CD14-positive monocyte (primary cell): ENCODE data around the gene POLR3GL. TPM values are rescaled to one million over a fixed set of nuclear protein-coding genes. Genes with fewer than 3 reads are reported as not detected.

Experiments
- DNase-seq, 3 donors: peaks; one replicate each; pipeline ENCODE4 v3.0.0-alpha.2; 2011 to 2022
- H2AFZ ChIP-seq: 2 replicates; pipeline ENCODE4 v1.6.0; 2012; ENCODE audit warnings: mild to moderate bottlenecking, low read depth, low read length, inconsistent platforms; ENCODE audit not compliant: insufficient read depth, poor library complexity, severe bottlenecking
- H3K27ac ChIP-seq, 2 donors: 1 replicate in 1 of 2; 2 replicates in 1 of 2; pipeline ENCODE4 v1.5.1; 2012 to 2013; ENCODE audit warnings: low read length in 2 of 2, control low read depth in 1 of 2, inconsistent platforms in 1 of 2, low read depth in 1 of 2, mild to moderate bottlenecking in 1 of 2
- H3K27me3 ChIP-seq, 2 donors: one replicate each; pipeline versions ENCODE4 v1.6.0 to v1.6.1; 2011 to 2013; ENCODE audit warnings: low read length in 2 of 2; ENCODE audit not compliant: control insufficient read depth in 2 of 2, insufficient read depth in 2 of 2
- H3K36me3 ChIP-seq, 2 donors: replicated peaks in 1 of 2; 1 replicate in 1 of 2; 2 replicates in 1 of 2; pipeline versions ENCODE4 v1.5.1 to v1.6.1; 2012 to 2013; ENCODE audit warnings: low read length in 2 of 2, control low read depth in 1 of 2, inconsistent platforms in 1 of 2, mild to moderate bottlenecking in 1 of 2; ENCODE audit not compliant: insufficient read depth in 2 of 2, control insufficient read depth in 1 of 2
- H3K4me1 ChIP-seq, 2 donors: 1 replicate in 1 of 2; 2 replicates in 1 of 2; pipeline versions ENCODE4 v1.5.1 to v1.6.1; 2012 to 2013; ENCODE audit warnings: low read length in 2 of 2, control low read depth in 1 of 2, inconsistent platforms in 1 of 2, mild to moderate bottlenecking in 1 of 2, moderate library complexity in 1 of 2; ENCODE audit not compliant: insufficient read depth in 2 of 2, control insufficient read depth in 1 of 2
- H3K4me2 ChIP-seq: replicated peaks from 2 replicates; pipeline ENCODE3; 2012; ENCODE audit warnings: low read length, moderate library complexity, mild to moderate bottlenecking; ENCODE audit not compliant: poor library complexity, severe bottlenecking; ENCODE audit errors: extremely low read depth
- H3K4me3 ChIP-seq, 3 experiments: fragments of 200-600 bp in 1 of 3; sonication (generic) in 1 of 3; replicated peaks in 1 of 3; 1 replicate in 2 of 3; 2 replicates in 1 of 3; pipeline ENCODE4 v1.5.1; 2011 to 2013; ENCODE audit warnings: low read length in 3 of 3, mild to moderate bottlenecking in 3 of 3, control low read depth in 2 of 3, low read depth in 2 of 3, inconsistent platforms in 1 of 3, moderate library complexity in 1 of 3
- H3K79me2 ChIP-seq: 2 replicates; pipeline ENCODE4 v1.6.0; 2012; ENCODE audit warnings: mild to moderate bottlenecking, control low read depth, inconsistent platforms, low read length, moderate library complexity; ENCODE audit not compliant: insufficient read depth
- H3K9ac ChIP-seq: 2 replicates; pipeline ENCODE4 v1.6.0; 2017; ENCODE audit warnings: low read length, mild to moderate bottlenecking; ENCODE audit not compliant: insufficient read depth, poor library complexity, severe bottlenecking
- H3K9me3 ChIP-seq, 2 donors: replicated peaks in 1 of 2; 1 replicate in 1 of 2; 2 replicates in 1 of 2; pipeline versions ENCODE4 v1.5.1 to v1.6.1; 2012 to 2013; ENCODE audit warnings: low read length in 2 of 2, control low read depth in 1 of 2; ENCODE audit not compliant: control insufficient read depth in 1 of 2, insufficient read depth in 1 of 2
- H4K20me1 ChIP-seq: 2 replicates; pipeline ENCODE4 v1.6.0; 2012; ENCODE audit warnings: mild to moderate bottlenecking, low read length, control low read depth, moderate library complexity; ENCODE audit not compliant: insufficient read depth
- H3K27ac Mint-ChIP-seq, 7 donors: one replicate each; pipeline ENCODE4 v1.8.0; 2020; ENCODE audit warnings: mild to moderate bottlenecking in 7 of 7, mixed read lengths in 7 of 7, moderate library complexity in 6 of 7, inconsistent platforms in 2 of 7
- H3K27me3 Mint-ChIP-seq, 3 donors: one replicate each; pipeline ENCODE4 v1.8.0; 2021 to 2022; ENCODE audit warnings: low read depth in 3 of 3, mild to moderate bottlenecking in 3 of 3, mixed read lengths in 3 of 3, moderate library complexity in 3 of 3, inconsistent platforms in 1 of 3
- H3K36me3 Mint-ChIP-seq, 2 donors: one replicate each; pipeline ENCODE4 v1.8.0; 2020; ENCODE audit warnings: mixed read lengths in 2 of 2, inconsistent platforms in 1 of 2, mild to moderate bottlenecking in 1 of 2
- H3K4me1 Mint-ChIP-seq: one replicate; pipeline ENCODE4 v1.8.0; 2020; ENCODE audit warnings: mild to moderate bottlenecking, mixed read lengths
- H3K4me3 Mint-ChIP-seq, 2 donors: one replicate each; pipeline ENCODE4 v1.8.0; 2020; ENCODE audit warnings: mild to moderate bottlenecking in 2 of 2, mixed read lengths in 2 of 2, moderate library complexity in 1 of 2
- H3K9me3 Mint-ChIP-seq, 7 donors: one replicate each; pipeline ENCODE4 v1.8.0; 2020 to 2022; ENCODE audit warnings: mixed read lengths in 7 of 7, mild to moderate bottlenecking in 6 of 7, moderate library complexity in 6 of 7, inconsistent platforms in 2 of 7
- WGBS: methylation state at CpG from one replicate; pipeline ENCODE4 v1.1.5; 2013; ENCODE audit warnings: missing lambda C conversion rate; ENCODE audit not compliant: insufficient coverage; 5-methylcytosine and 5-hydroxymethylcytosine counted together
- intact Hi-C, 2 donors: fragments of 100-400 bp; cut with micrococcal nuclease; formaldehyde crosslinking; loops; one replicate each; pipeline versions ENCODE4 v1.15.0 to v1.15.1; 2023
- polyA plus RNA-seq, 3 donors: library from polyadenylated mRNA; depleted of rRNA in 1 of 3; unstranded in 2 of 3; stranded (reverse) in 1 of 3; fragments of 300-500 nt in 2 of 3; fragments of >200 nt in 1 of 3; fragmentation: Illumina TruSeq in 2 of 3; gene quantifications; 1 replicate in 2 of 3; 2 replicates in 1 of 3; pipeline ENCODE4 v1.2.3, GENCODE V29; 2012 to 2021
- TF ChIP-seq, protein P1 (sequence below): fragments of 200-600 bp; IDR thresholded peaks from one replicate; pipeline ENCODE4 v1.8.0; 2022; ENCODE audit warnings: antibody characterized with exemption, mild to moderate bottlenecking

Gene POLR3GL
- polyA plus RNA-seq, 3 donors: 11.6 to 39.0 (median 36.2) TPM

- TF ChIP-seq, protein P1, sequence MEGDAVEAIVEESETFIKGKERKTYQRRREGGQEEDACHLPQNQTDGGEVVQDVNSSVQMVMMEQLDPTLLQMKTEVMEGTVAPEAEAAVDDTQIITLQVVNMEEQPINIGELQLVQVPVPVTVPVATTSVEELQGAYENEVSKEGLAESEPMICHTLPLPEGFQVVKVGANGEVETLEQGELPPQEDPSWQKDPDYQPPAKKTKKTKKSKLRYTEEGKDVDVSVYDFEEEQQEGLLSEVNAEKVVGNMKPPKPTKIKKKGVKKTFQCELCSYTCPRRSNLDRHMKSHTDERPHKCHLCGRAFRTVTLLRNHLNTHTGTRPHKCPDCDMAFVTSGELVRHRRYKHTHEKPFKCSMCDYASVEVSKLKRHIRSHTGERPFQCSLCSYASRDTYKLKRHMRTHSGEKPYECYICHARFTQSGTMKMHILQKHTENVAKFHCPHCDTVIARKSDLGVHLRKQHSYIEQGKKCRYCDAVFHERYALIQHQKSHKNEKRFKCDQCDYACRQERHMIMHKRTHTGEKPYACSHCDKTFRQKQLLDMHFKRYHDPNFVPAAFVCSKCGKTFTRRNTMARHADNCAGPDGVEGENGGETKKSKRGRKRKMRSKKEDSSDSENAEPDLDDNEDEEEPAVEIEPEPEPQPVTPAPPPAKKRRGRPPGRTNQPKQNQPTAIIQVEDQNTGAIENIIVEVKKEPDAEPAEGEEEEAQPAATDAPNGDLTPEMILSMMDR: no peak
- intact Hi-C loops: no loop called here
- H3K9me3 ChIP-seq: no peaks in the 10 kb centered on the region
- H3K36me3 ChIP-seq: peaks cover 15 to 26% of the 10 kb centered on the region in 2 donors
- Mint-ChIP-seq H3K36me3 (peaks cover 14 to 24% of the 10 kb centered on the region in 2 donors), H3K27ac (peak overlapping the region in 2 of 7 donors; percentile 12 to 53), H3K4me3 (no peak overlapping the region), H3K27me3 (peaks cover 0 to 3% (median 2%) of the 10 kb centered on the region in 3 donors), H3K4me1 (peaks cover 36% of the 10 kb centered on the region), H3K9me3 (no peaks in the 10 kb centered on the region)
- H4K20me1 ChIP-seq: no peaks in the 10 kb centered on the region
- H3K4me2 ChIP-seq: no peak overlapping the region
- no peak overlapping the region for H3K4me3 ChIP-seq
- no CpG with 5 or more reads among the region's 2 CpGs for WGBS
- DNase-seq: peak in 2 of 3 donors; percentile 3 to 20
- peaks cover 26% of the 10 kb centered on the region for H3K79me2 ChIP-seq
- H3K27me3 ChIP-seq: no peaks in the 10 kb centered on the region
- H3K27ac ChIP-seq: no peak overlapping the region
- peaks cover 36 to 46% of the 10 kb centered on the region in 2 donors for H3K4me1 ChIP-seq
- no peak overlapping the region for H3K9ac ChIP-seq
- H2AFZ ChIP-seq: no peak overlapping the region
These were observed 42.2 kb upstream of the POLR3GL start for GRCh38 chr1:145922266-145922665.

DNA sequence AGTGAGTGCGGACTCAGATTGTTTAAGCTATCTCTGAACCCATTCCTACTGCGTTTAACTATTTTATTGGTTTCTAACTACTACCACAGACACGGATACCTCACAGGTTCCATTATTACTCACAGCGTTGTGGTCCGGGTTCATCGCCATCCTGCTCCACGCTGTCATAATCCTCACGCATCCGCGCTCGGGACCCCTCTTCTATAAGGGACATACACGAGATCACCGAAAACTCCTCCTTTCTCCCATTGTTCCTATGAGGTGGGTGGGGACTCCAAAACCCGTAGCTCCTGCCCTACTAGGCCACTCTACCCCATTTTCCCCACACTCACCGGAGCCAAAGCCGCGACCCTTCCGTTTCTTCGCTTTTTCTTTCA lies 37.8 kb upstream of the POLR3GL start:
- Mint-ChIP-seq H3K27ac (no peak overlapping the region), H3K9me3 (no peaks in the 10 kb centered on the region), H3K4me3 (no peak overlapping the region), H3K27me3 (peaks cover 0 to 2% (median 0%) of the 10 kb centered on the region in 3 donors), H3K4me1 (peaks cover 15% of the 10 kb centered on the region), H3K36me3 (peaks cover 16 to 20% of the 10 kb centered on the region in 2 donors)
- Histone ChIP-seq H3K4me2 (peak overlapping the region; percentile 85), H2AFZ (peak overlapping the region; percentile 71), H3K36me3 (peaks cover 15 to 26% of the 10 kb centered on the region in 2 donors), H3K4me1 (peaks cover 22 to 30% of the 10 kb centered on the region in 2 donors), H3K9me3 (no peaks in the 10 kb centered on the region), H3K9ac (peak overlapping the region; percentile 89), H3K27ac (peak overlapping the region; percentile 96 to 97), H3K4me3 (peak overlapping the region; percentile 79 to 94 (median 85)), H3K27me3 (no peaks in the 10 kb centered on the region), H4K20me1 (no peaks in the 10 kb centered on the region), H3K79me2 (peaks cover 18% of the 10 kb centered on the region)
- intact Hi-C loops: no loop called here
- TF ChIP-seq, protein P1: no peak
- DNase-seq: no peak
- 34% methylated on average over 3 of the region's 19 CpGs for WGBS
